ENCODE results near the gene CLK2.
"Not testable (repeated sequence)": the region's sequence is repeated elsewhere in the genome, so short reads cannot be mapped to it uniquely, and the experiment has no call there.

GRCh38 chr1:155214702-155215101 is 58.6 kb downstream of the CLK2 start:
- TF ChIP-seq CTCF (conservative IDR thresholded peaks at IDR 0.05; ENCODE audit: low read depth in 2 of 2); EZH2 (IDR thresholded peaks at IDR 0.05; ENCODE audit: low read depth, unreplicated experiment); REST (IDR thresholded peaks at IDR 0.05; ENCODE audit: unreplicated experiment); EZH2phosphoT487 (IDR thresholded peaks at IDR 0.05; ENCODE audit: unreplicated experiment); CREB1 (CRISPR knock-in tag; IDR thresholded peaks at IDR 0.05; ENCODE audit: low read depth); ZNF114 (CRISPR knock-in tag; IDR thresholded peaks at IDR 0.05); ETS1 (IDR thresholded peaks at IDR 0.05): not testable (repeated sequence)
